MM.1S (cell line): Measurements from ENCODE around the gene FMOD.

Experiments used
- DNase-seq: peaks from one replicate; pipeline ENCODE4 v3.0.0-alpha.2; 2015
- H2AFZ ChIP-seq: fragments of 300-600 bp; sonication (generic); 2 replicates; pipeline ENCODE4 v1.6.0; 2016; ENCODE audit warnings: antibody characterized with exemption, low read length
- H3F3A ChIP-seq: fragments of 300-600 bp; sonication (generic); 2 replicates; pipeline ENCODE4 v1.6.1; 2016; ENCODE audit warnings: mild to moderate bottlenecking, antibody characterized with exemption, low read length, moderate library complexity, mixed read lengths; ENCODE audit not compliant: insufficient read depth
- H3K27ac ChIP-seq: fragments of 300-600 bp; sonication (generic); 2 replicates; pipeline ENCODE4 v1.5.1; 2016; ENCODE audit warnings: mild to moderate bottlenecking, low read length
- H3K27me3 ChIP-seq: fragments of 300-600 bp; sonication (generic); replicated peaks from 2 replicates; pipeline ENCODE4 v1.6.0; 2016; ENCODE audit warnings: low read length; ENCODE audit not compliant: insufficient read depth
- H3K36me3 ChIP-seq: fragments of 300-600 bp; sonication (generic); replicated peaks from 2 replicates; pipeline ENCODE4 v1.6.1; 2016; ENCODE audit warnings: mild to moderate bottlenecking, low read length, mixed read lengths; ENCODE audit not compliant: insufficient read depth
- H3K4me1 ChIP-seq: fragments of 300-600 bp; sonication (generic); 2 replicates; pipeline ENCODE4 v1.6.1; 2016; ENCODE audit warnings: low read length, mixed read lengths
- H3K4me2 ChIP-seq: fragments of 300-600 bp; sonication (generic); 2 replicates; pipeline ENCODE4 v1.6.0; 2016; ENCODE audit warnings: low read depth, low read length
- H3K4me3 ChIP-seq: fragments of 300-600 bp; sonication (generic); 2 replicates; pipeline ENCODE4 v1.5.1; 2016; ENCODE audit warnings: low read length, mixed read lengths
- H3K79me2 ChIP-seq: fragments of 300-600 bp; sonication (generic); 2 replicates; pipeline ENCODE4 v1.6.1; 2016; ENCODE audit warnings: mixed run types, low read length, mixed read lengths
- H3K9ac ChIP-seq: fragments of 300-600 bp; sonication (generic); 2 replicates; pipeline ENCODE4 v1.6.1; 2016; ENCODE audit warnings: low read length, mixed read lengths
- H3K9me2 ChIP-seq: fragments of 300-600 bp; sonication (generic); replicated peaks from 2 replicates; pipeline ENCODE4 v1.6.1; 2016; ENCODE audit warnings: mild to moderate bottlenecking, low read length, mixed read lengths; ENCODE audit not compliant: insufficient read depth
- H3K9me3 ChIP-seq: fragments of 300-600 bp; sonication (generic); replicated peaks from 2 replicates; pipeline ENCODE4 v1.6.1; 2016; ENCODE audit warnings: mild to moderate bottlenecking, low read length, mixed read lengths; ENCODE audit not compliant: insufficient read depth
- H4K20me1 ChIP-seq: fragments of 300-600 bp; sonication (generic); 2 replicates; pipeline ENCODE4 v1.6.1; 2016; ENCODE audit warnings: mild to moderate bottlenecking, low read length, moderate library complexity, mixed read lengths; ENCODE audit not compliant: insufficient read depth
- CTCF ChIP-seq: fragments of 300-600 bp; sonication (generic); IDR thresholded peaks from 2 replicates; pipeline ENCODE4 v1.5.1; 2016; ENCODE audit warnings: antibody characterized with exemption, low read length, mixed read lengths
- EZH2 ChIP-seq: fragments of 300-600 bp; sonication (generic); optimal IDR thresholded peaks from 2 replicates; pipeline ENCODE3; 2017; ENCODE audit warnings: low read depth, mild to moderate bottlenecking, antibody characterized with exemption, low read length, mixed read lengths
- EZH2phosphoT487 ChIP-seq: fragments of 300-600 bp; sonication (generic); IDR thresholded peaks from 2 replicates; pipeline ENCODE4 v1.6.1; 2018; ENCODE audit warnings: antibody characterized with exemption, low read length

The FMOD gene

GRCh38 chr1:203311368-203312301, 39.3 kb downstream of the FMOD start:
- peaks cover 33% of the 10 kb centered on the region for H4K20me1 ChIP-seq
- peaks cover 19% of the 10 kb centered on the region for H3K4me1 ChIP-seq
- DNase-seq, result no peak
- H3K27ac ChIP-seq, result peak overlapping the region; percentile 38; the same call in 1 of the 2 replicates
- H3K9me3 ChIP-seq, result no peaks in the 10 kb centered on the region
- H3K9me2 ChIP-seq, result no peaks in the 10 kb centered on the region
- H3K4me2 ChIP-seq, result no peak overlapping the region
- TF ChIP-seq EZH2 (no peak), CTCF (no peak), EZH2phosphoT487 (no peak)
- no peaks in the 10 kb centered on the region for H3K27me3 ChIP-seq
- peaks cover 33% of the 10 kb centered on the region for H3K79me2 ChIP-seq
- no peak overlapping the region for H3K4me3 ChIP-seq
- 0 out of 2 replicates have a peak overlapping the region, but pooled peaks have one; percentile 4 for H3K9ac ChIP-seq
- H3F3A ChIP-seq, result peaks cover 65% of the 10 kb centered on the region
- no peak overlapping the region for H2AFZ ChIP-seq
- H3K36me3 ChIP-seq, result peaks cover 16% of the 10 kb centered on the region

- Histone ChIP-seq H3K4me1 (peaks cover 28% of the 10 kb centered on the region), H3K4me3 (no peak overlapping the region), H3K79me2 (peaks cover 58% of the 10 kb centered on the region), H3K27me3 (no peaks in the 10 kb centered on the region), H2AFZ (no peak overlapping the region), H3K9me2 (no peaks in the 10 kb centered on the region), H4K20me1 (peaks cover 44% of the 10 kb centered on the region), H3K4me2 (peak overlapping the region; percentile 95; the same call in 1 of the 2 replicates), H3K36me3 (peaks cover 26% of the 10 kb centered on the region), H3K9me3 (no peaks in the 10 kb centered on the region), H3F3A (peaks cover 82% of the 10 kb centered on the region), H3K9ac (peak overlapping the region; percentile 93; the same call in 1 of the 2 replicates), H3K27ac (peak overlapping the region; percentile 83; the same call in 1 of the 2 replicates)
- TF ChIP-seq CTCF (no peak), EZH2 (no peak), EZH2phosphoT487 (no peak)
- DNase-seq, result no peak
Observed at GRCh38 chr1:203308923-203309331, 42.0 kb downstream of the FMOD start.

- H4K20me1 ChIP-seq, result peaks cover 44% of the 10 kb centered on the region
- peak overlapping the region; percentile 95 for H3K4me2 ChIP-seq
- H3K27me3 ChIP-seq, result no peaks in the 10 kb centered on the region
Observed at GRCh38 chr1:203308328-203308922, 42.5 kb downstream of the FMOD start.

More at GRCh38 chr1:203308328-203308922, 42.5 kb downstream of the FMOD start:
- H3K36me3 ChIP-seq, result peaks cover 26% of the 10 kb centered on the region
- peak overlapping the region; percentile 89 for H3K4me3 ChIP-seq
- H3K79me2 ChIP-seq, result peaks cover 63% of the 10 kb centered on the region
- no peaks in the 10 kb centered on the region for H3K9me2 ChIP-seq
- no peak overlapping the region for H2AFZ ChIP-seq
- peaks cover 85% of the 10 kb centered on the region for H3F3A ChIP-seq
- peak overlapping the region; percentile 83; the same call in 1 of the 2 replicates for H3K27ac ChIP-seq
- TF ChIP-seq EZH2, result no peak
- TF ChIP-seq EZH2phosphoT487, result no peak
- TF ChIP-seq CTCF, result no peak
- no peaks in the 10 kb centered on the region for H3K9me3 ChIP-seq
- DNase-seq, result no peak
- H3K9ac ChIP-seq, result peak overlapping the region; percentile 93; the same call in 1 of the 2 replicates
- peaks cover 33% of the 10 kb centered on the region for H3K4me1 ChIP-seq
